Neural cell (in vitro differentiated cells): Measurements from ENCODE around the gene HNF1B. TPM values are rescaled to one million over a fixed set of nuclear protein-coding genes. Genes with fewer than 3 reads are reported as not detected.

Experiments used
- H2AFZ ChIP-seq: fragments of 200-600, 300-800 bp; sonication (generic), shearing (Covaris generic); 2 replicates; pipeline ENCODE4 v1.6.0; 2014; ENCODE audit warnings: low read depth, mild to moderate bottlenecking, antibody characterized with exemption, low read length, moderate library complexity
- H3F3A ChIP-seq: fragments of 200-600 bp; shearing (Covaris generic); 2 replicates; pipeline ENCODE4 v1.6.1; 2016; ENCODE audit warnings: mild to moderate bottlenecking, moderate library complexity, mixed read lengths, antibody characterized with exemption, low read length; ENCODE audit not compliant: insufficient read depth, poor library complexity, severe bottlenecking
- H3K27ac ChIP-seq: fragments of 200-600, 300-800 bp; sonication (generic), shearing (Covaris generic); 2 replicates; pipeline ENCODE4 v1.5.1; 2014; ENCODE audit warnings: mild to moderate bottlenecking, low read length, moderate library complexity
- H3K27me3 ChIP-seq: fragments of 300-800, 200-600 bp; sonication (generic), shearing (Covaris generic); 2 replicates; pipeline ENCODE4 v1.6.0; 2014; ENCODE audit warnings: mild to moderate bottlenecking, low read depth, low read length, moderate library complexity; ENCODE audit not compliant: insufficient read depth
- H3K36me3 ChIP-seq: fragments of 300-800, 200-600 bp; sonication (generic), shearing (Covaris generic); 2 replicates; pipeline ENCODE4 v1.5.1; 2014; ENCODE audit warnings: mild to moderate bottlenecking, antibody characterized with exemption, low read length, moderate library complexity; ENCODE audit not compliant: insufficient read depth
- H3K4me2 ChIP-seq: fragments of 300-800, 200-600 bp; sonication (generic), shearing (Covaris generic); 2 replicates; pipeline ENCODE4 v1.6.0; 2014; ENCODE audit warnings: mild to moderate bottlenecking, low read length
- H3K4me3 ChIP-seq: fragments of 300-800, 200-600 bp; sonication (generic), shearing (Covaris generic); 2 replicates; pipeline ENCODE4 v1.5.1; 2014; ENCODE audit warnings: mild to moderate bottlenecking, low read length, moderate library complexity
- H3K79me2 ChIP-seq: fragments of 200-600 bp; shearing (Covaris generic); replicated peaks from 2 replicates; pipeline ENCODE4 v1.6.0; 2014; ENCODE audit warnings: mild to moderate bottlenecking, low read length, moderate library complexity; ENCODE audit not compliant: insufficient read depth
- H3K9ac ChIP-seq: fragments of 300-800, 200-600 bp; sonication (generic), shearing (Covaris generic); 2 replicates; pipeline ENCODE4 v1.6.1; 2016; ENCODE audit warnings: mild to moderate bottlenecking, low read length, mixed read lengths
- H3K9me2 ChIP-seq: fragments of 200-600 bp; shearing (Covaris generic); 2 replicates; pipeline ENCODE4 v1.6.1; 2016; ENCODE audit warnings: mild to moderate bottlenecking, low read length, mixed read lengths; ENCODE audit not compliant: insufficient read depth
- H3K9me3 ChIP-seq: fragments of 200-600, 300-800 bp; sonication (generic), shearing (Covaris generic); 2 replicates; pipeline ENCODE4 v1.6.1; 2016; ENCODE audit warnings: mild to moderate bottlenecking, mixed run types, low read length, moderate library complexity, mixed read lengths
- H4K20me1 ChIP-seq: fragments of 200-600 bp; shearing (Covaris generic); 2 replicates; pipeline ENCODE4 v1.6.1; 2016; ENCODE audit warnings: mild to moderate bottlenecking, mixed run types; ENCODE audit not compliant: insufficient read depth
- CTCF ChIP-seq: fragments of 450-650 bp; IDR thresholded peaks from 2 replicates; pipeline ENCODE4 v1.5.1; 2014; ENCODE audit warnings: antibody characterized with exemption, mild to moderate bottlenecking, moderate library complexity; ENCODE audit not compliant: poor library complexity, severe bottlenecking
- EP300 ChIP-seq: fragments of 450-650 bp; conservative IDR thresholded peaks from 2 replicates; pipeline ENCODE4 v1.6.1; 2014; ENCODE audit warnings: antibody characterized with exemption, mild to moderate bottlenecking, moderate library complexity; ENCODE audit not compliant: poor library complexity, severe bottlenecking
- EZH2 ChIP-seq: fragments of 200-600, 300-800 bp; shearing (Covaris generic), sonication (generic); IDR thresholded peaks from 2 replicates; pipeline ENCODE4 v1.6.1; 2014; ENCODE audit warnings: antibody characterized with exemption, low read length, borderline replicate concordance, mild to moderate bottlenecking; ENCODE audit not compliant: insufficient read depth, poor library complexity, severe bottlenecking
- MXI1 ChIP-seq: fragments of 450-650 bp; conservative IDR thresholded peaks from 2 replicates; pipeline ENCODE4 v1.6.1; 2014; ENCODE audit warnings: antibody characterized with exemption, mild to moderate bottlenecking; ENCODE audit not compliant: poor library complexity, severe bottlenecking
- POLR2AphosphoS5 ChIP-seq: IDR thresholded peaks from 2 replicates; pipeline ENCODE4 v1.6.1; 2012
- RAD21 ChIP-seq: fragments of 450-650 bp; conservative IDR thresholded peaks from 2 replicates; pipeline ENCODE4 v1.6.1; 2014; ENCODE audit warnings: antibody characterized with exemption, mild to moderate bottlenecking, moderate library complexity
- REST ChIP-seq: IDR thresholded peaks from 2 replicates; pipeline ENCODE4 v1.6.1; 2012; ENCODE audit warnings: borderline replicate concordance
- SMC3 ChIP-seq: fragments of 450-650 bp; conservative IDR thresholded peaks from 2 replicates; pipeline ENCODE4 v1.6.1; 2014; ENCODE audit warnings: antibody characterized with exemption, mild to moderate bottlenecking, moderate library complexity; ENCODE audit not compliant: poor library complexity
- TAF1 ChIP-seq: IDR thresholded peaks from 2 replicates; pipeline ENCODE4 v1.6.1; 2012; ENCODE audit warnings: low read depth
- polyA plus RNA-seq: library from polyadenylated mRNA; depleted of rRNA; stranded (reverse); fragments of >200 nt; gene quantifications from 2 replicates; pipeline ENCODE4 v1.2.3, GENCODE V29; 2014

HNF1B gene
- polyA plus RNA-seq, 1 donor from 2014 or later, result not detected

GRCh38 chr17:37691807-37692206 lies 53.1 kb downstream of the HNF1B start:
- Histone ChIP-seq H2AFZ (no peak overlapping the region), H3K4me3 (no peak overlapping the region), H3K9ac (no peak overlapping the region), H3K9me3 (no peaks in the 10 kb centered on the region), H3K79me2 (no peaks in the 10 kb centered on the region), H3K9me2 (no peaks in the 10 kb centered on the region), H4K20me1 (no peaks in the 10 kb centered on the region), H3K36me3 (no peaks in the 10 kb centered on the region), H3K27ac (no peak overlapping the region), H3F3A (no peaks in the 10 kb centered on the region), H3K4me2 (no peak overlapping the region), H3K27me3 (no peaks in the 10 kb centered on the region)
- TF ChIP-seq EZH2 (no peak), POLR2AphosphoS5 (no peak), EP300 (no peak), TAF1 (no peak), CTCF (no peak), SMC3 (no peak), MXI1 (no peak), RAD21 (no peak), REST (no peak)

- Histone ChIP-seq H3F3A (no peaks in the 10 kb centered on the region), H3K4me2 (no peak overlapping the region), H3K79me2 (no peaks in the 10 kb centered on the region), H3K4me3 (no peak overlapping the region), H3K27me3 (no peaks in the 10 kb centered on the region), H3K9ac (no peak overlapping the region), H3K9me3 (peaks cover 3% of the 10 kb centered on the region), H3K9me2 (no peaks in the 10 kb centered on the region), H3K36me3 (no peaks in the 10 kb centered on the region), H2AFZ (no peak overlapping the region), H4K20me1 (no peaks in the 10 kb centered on the region), H3K27ac (no peak overlapping the region)
- TF ChIP-seq RAD21 (no peak), EZH2 (no peak), REST (no peak), POLR2AphosphoS5 (no peak), MXI1 (no peak), EP300 (no peak), SMC3 (no peak), TAF1 (no peak), CTCF (no peak)
Measured at GRCh38 chr17:37689317-37689716, 55.5 kb downstream of the HNF1B start.
